ENCODE measurements around the gene TBC1D3I.
"Not testable (repeated sequence)": the region's sequence is repeated elsewhere in the genome, so short reads cannot be mapped to it uniquely, and the experiment has no call there.

The TBC1D3I gene

GRCh38 chr17:36206486-36206821, 57.9 kb downstream of the TBC1D3I start:
- not testable (repeated sequence) for H3K27ac ChIP-seq (ENCODE audit: low read length); H3K36me3 ChIP-seq (ENCODE audit: control insufficient read depth, insufficient read depth, low read length); H3K4me1 ChIP-seq (ENCODE audit: control insufficient read depth, insufficient read depth, low read length); H3K9me3 ChIP-seq (ENCODE audit: control insufficient read depth, insufficient read depth, low read length); H3K4me3 ChIP-seq (ENCODE audit: low read length); DNase-seq (ENCODE audit: low read depth, low spot score); H3K27me3 ChIP-seq (ENCODE audit: control insufficient read depth, insufficient read depth, low read length)
- WGBS (ENCODE audit: insufficient coverage, insufficient read length), result no CpG with 5 or more reads among the region's 1 CpG

GRCh38 chr17:36205637-36206485, 58.5 kb downstream of the TBC1D3I start:
- no CpG with 5 or more reads among the region's 4 CpGs for WGBS (ENCODE audit: insufficient coverage, insufficient read length)
- no peaks in the 10 kb centered on the region for H3K27me3 ChIP-seq (ENCODE audit: control insufficient read depth, insufficient read depth, low read length)
- H3K4me3 ChIP-seq (ENCODE audit: low read length), result no peak overlapping the region
- H3K27ac ChIP-seq (ENCODE audit: low read length), result no peak overlapping the region
- no peaks in the 10 kb centered on the region for H3K36me3 ChIP-seq (ENCODE audit: control insufficient read depth, insufficient read depth, low read length)
- no peak for DNase-seq (ENCODE audit: low read depth, low spot score)
- H3K9me3 ChIP-seq (ENCODE audit: control insufficient read depth, insufficient read depth, low read length), result no peaks in the 10 kb centered on the region
- no peaks in the 10 kb centered on the region for H3K4me1 ChIP-seq (ENCODE audit: control insufficient read depth, insufficient read depth, low read length)

DNA sequence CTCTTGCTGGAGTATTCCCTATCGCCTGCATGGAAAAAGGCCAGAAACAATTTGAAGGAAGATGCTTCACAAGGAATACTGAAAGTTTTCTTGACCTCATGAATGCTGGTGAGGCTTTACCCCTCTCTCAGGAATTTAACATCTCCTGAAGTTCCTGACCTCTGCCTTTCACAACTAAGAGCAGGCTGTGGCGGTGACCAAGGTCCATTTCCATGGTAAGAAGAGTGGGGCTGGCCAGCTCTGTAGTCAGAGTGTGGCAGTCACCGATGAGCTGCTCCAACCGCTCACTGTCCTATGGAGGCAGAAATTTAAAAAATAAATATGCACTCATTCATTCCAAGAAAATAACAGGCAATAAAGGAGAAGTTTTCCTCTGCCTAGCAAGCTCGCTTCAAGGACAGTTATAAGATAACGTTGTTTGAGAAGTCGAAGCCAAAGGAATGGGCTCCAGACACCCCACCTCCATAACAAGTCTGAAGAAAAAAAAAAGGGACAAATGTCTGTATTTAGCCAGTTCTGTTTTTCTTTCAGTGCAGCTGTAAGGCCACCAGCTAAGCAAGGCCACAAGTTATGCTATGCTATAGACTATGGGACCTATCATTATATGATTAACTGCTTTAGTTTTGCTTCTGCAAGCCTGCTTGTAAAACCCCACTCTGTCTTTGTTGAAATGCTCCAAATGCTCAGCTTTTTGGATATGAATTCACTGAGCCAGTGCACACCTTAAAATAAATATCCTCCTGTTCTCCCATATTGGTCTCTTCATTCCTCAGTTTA, 59.5 kb downstream of the TBC1D3I start:
- no peaks in the 10 kb centered on the region for H3K4me1 ChIP-seq (ENCODE audit: control insufficient read depth, insufficient read depth, low read length)
- WGBS (ENCODE audit: insufficient coverage, insufficient read length), result no CpG with 5 or more reads among the region's 7 CpGs
- no peaks in the 10 kb centered on the region for H3K27me3 ChIP-seq (ENCODE audit: control insufficient read depth, insufficient read depth, low read length)

More for the DNA sequence above, 59.5 kb downstream of the TBC1D3I start:
- no peak overlapping the region for H3K27ac ChIP-seq (ENCODE audit: low read length)
- H3K36me3 ChIP-seq (ENCODE audit: control insufficient read depth, insufficient read depth, low read length), result no peaks in the 10 kb centered on the region
- no peaks in the 10 kb centered on the region for H3K9me3 ChIP-seq (ENCODE audit: control insufficient read depth, insufficient read depth, low read length)
- no peak overlapping the region for H3K4me3 ChIP-seq (ENCODE audit: low read length)
- DNase-seq (ENCODE audit: low read depth, low spot score), result no peak
